Suppressor macrophage (primary cell): Measurements from ENCODE around the gene TFEB.

Experiments used
- DNase-seq, 4 experiments: peaks; one replicate each; pipeline ENCODE4 v3.0.0-alpha.2; 2020 to 2022

The TFEB gene

GRCh38 chr6:41722969-41723529 lies 12.4 kb downstream of the TFEB start:
- peak; percentile 30 to 64 (median 63) for DNase-seq

GRCh38 chr6:41721414-41721813 lies 14.0 kb downstream of the TFEB start:
- DNase-seq = no peak

DNA sequence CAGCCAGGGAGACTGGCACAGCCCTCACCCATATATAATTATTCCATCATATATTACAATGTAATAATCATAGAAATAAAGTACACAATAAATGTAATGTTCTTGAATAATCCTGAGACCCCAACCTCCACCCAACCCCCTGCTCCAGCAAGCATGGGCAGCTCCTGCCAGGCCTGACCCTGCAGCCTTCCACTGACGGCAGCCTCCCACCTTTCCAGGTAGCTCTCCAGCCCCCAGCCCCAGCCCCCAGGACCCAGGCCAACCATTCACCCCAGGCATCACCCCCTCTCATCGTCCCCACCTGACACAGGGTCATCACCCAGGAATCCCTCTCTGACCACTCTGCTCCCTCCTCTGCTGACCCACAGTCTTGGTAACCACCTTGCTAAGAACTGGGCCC lies 14.6 kb downstream of the TFEB start:
- DNase-seq = no peak

DNA sequence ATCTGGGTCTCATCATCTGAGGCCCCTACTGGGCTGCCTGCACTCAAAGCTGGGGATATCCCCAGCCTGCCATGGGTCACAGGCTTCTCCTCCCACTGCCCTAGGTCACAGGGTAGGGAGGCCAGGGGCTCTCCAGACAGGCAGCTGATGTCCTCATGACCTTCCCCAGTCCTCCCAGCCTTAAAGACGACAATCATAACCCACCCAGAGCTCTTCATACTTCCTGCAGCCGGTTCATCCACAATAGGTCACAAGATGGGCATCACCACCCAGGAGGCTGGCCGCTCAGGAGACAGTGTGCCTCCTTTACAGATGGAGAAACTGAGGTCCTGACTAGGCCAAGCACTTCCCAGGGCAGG lies 15.2 kb downstream of the TFEB start:
- DNase-seq = peak; percentile 81 to 94 (median 90)

DNA sequence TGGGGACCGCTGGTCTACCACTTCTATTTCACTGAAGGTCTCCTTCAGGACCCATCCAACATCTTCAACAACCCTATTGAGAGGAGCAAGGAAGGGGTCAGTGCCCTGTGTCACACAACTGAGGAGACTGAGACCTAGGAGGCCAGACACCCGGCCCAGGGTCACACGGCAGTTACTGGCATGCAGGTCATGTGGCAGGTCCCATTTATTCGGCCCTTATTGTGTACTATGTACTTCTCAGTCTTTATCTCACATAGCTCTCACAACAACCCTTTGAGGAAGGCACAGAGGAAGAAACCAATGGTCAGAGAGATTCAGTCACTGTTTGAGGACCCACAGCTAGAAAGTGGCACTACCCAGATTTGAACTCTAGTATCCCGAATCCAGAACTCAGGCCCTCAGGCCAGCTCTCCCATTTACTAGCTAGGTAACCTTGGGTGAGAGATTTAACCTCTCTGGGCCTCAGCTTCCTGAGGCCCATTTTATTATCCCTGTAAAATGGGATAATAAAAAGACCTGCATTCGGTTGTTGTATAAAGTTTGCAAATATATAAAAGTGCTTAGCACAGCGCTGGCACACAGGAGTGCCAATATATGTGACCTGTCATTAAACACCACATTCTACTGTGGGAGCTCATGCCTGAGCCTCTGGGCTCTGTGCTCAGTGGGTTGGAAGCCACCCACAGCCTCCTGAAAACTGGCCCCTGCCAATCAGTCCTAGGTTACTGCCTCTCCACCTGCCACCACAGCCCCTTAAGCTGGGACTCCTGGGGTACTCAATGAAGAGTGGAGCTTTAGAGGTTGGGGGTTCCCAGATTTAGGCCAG lies 15.8 kb downstream of the TFEB start:
- peak in 3 of 4 experiments; percentile 35 to 60 (median 46) for DNase-seq

- no peak for DNase-seq
Observed at GRCh38 chr6:41718828-41719227, 16.6 kb downstream of the TFEB start.

- DNase-seq = peak in 1 of 4 experiments; percentile 38
Observed at GRCh38 chr6:41717392-41717736, 18.0 kb downstream of the TFEB start.

- no peak for DNase-seq
Observed at GRCh38 chr6:41716516-41717391, 18.7 kb downstream of the TFEB start.

DNA sequence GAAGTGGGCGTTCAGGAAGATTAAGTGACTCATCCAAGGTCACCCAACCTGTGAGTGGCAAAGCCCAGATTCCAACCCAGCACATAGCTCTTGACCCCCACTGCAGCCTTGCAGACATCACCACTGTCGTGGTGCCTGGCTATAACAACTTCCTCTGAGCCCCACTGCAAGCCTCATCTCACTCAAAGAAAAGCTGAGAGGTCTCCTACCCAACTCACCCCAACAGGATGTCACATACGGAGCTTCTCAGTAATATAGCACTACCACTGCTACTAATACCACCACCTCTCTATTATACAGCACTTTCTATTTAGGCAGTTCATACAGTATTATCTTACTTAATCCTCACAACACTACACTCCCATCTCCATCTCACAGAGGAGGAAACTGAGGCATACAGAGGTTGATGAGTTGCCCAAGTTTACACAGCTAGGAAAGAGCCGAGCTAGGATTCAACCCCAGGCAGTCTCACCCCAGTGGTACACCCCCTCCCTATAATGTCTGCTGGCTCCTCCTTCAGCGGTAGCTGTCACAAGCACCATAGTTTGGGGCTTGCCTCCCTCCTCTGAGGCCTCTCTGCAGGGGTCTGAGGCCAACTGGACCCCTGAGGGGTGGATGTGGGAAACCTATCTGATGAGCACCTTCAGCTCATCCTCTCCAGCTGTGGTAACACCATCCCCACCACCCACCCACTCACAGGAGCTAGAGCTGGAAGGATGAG lies 19.5 kb downstream of the TFEB start:
- DNase-seq = no peak

DNA sequence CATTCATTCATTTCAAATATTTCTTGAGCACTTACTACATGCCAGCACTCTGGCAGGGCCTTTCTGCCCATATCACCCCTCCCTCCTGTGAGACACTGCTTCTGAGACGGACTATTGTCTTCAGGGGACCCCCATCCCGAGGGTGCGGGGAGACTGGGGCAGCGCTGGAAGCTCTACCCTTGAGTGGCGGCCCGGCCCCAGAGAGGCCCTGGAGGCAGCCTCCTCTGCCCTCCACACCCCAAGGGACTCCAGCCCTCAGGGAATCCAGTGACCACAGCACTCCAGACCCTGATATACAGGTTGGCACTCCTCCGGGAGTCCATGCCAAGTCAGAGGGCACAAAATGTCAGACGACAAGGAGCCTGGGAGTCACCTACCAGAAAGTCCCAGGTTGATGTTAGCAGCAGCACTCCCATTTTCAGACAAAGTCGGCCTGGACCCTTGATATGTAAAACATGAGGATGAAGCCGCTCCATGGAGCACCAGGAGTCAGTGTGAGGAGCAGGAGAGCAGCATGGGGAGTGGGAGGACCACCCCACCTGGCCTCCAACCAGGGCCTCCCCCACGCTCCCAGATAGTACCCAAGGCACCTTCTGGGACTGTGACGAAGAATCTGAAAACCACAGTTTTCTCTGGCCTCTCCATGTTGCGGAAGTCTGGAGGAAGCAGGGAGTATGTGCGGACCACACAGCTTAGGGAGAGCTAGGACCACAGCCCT lies 20.7 kb downstream of the TFEB start:
- no peak for DNase-seq

- DNase-seq = peak; percentile 56 to 79 (median 72)
Observed at GRCh38 chr6:41713650-41714291, 21.6 kb downstream of the TFEB start.

GRCh38 chr6:41713159-41713649 lies 22.2 kb downstream of the TFEB start:
- DNase-seq = peak in 2 of 4 experiments; percentile 33 to 51

DNA sequence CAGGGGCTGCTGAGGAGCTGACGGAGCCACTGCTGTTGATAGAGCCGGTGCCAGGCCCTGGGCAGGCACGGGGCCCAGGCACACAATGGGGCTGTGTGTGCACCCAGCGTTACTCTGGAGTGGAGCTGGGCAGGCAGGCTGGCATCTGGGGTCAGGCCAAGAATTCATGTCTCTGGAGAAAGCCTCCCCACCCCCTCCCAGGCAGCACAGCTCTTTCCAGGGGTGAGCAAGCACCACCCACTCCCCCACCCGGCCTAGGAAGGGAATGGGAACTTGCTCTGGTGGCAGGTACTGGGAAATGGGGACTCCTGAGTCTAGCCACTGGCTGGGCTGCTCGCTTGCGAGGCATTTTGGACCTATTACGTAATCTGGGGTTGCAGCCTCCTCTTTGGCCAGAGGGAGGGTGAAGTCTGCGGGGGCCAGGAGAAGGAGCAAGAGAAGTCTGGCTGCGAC lies 22.7 kb downstream of the TFEB start:
- DNase-seq = peak in 3 of 4 experiments; percentile 40 to 61 (median 47)

GRCh38 chr6:41711323-41712038 lies 23.9 kb downstream of the TFEB start:
- no peak for DNase-seq

- no peak for DNase-seq
Observed at GRCh38 chr6:41709375-41709774, 26.0 kb downstream of the TFEB start.

GRCh38 chr6:41708856-41709255 lies 26.6 kb downstream of the TFEB start:
- no peak for DNase-seq

GRCh38 chr6:41707565-41708200 lies 27.7 kb downstream of the TFEB start:
- peak; percentile 77 to 88 (median 86) for DNase-seq

DNA sequence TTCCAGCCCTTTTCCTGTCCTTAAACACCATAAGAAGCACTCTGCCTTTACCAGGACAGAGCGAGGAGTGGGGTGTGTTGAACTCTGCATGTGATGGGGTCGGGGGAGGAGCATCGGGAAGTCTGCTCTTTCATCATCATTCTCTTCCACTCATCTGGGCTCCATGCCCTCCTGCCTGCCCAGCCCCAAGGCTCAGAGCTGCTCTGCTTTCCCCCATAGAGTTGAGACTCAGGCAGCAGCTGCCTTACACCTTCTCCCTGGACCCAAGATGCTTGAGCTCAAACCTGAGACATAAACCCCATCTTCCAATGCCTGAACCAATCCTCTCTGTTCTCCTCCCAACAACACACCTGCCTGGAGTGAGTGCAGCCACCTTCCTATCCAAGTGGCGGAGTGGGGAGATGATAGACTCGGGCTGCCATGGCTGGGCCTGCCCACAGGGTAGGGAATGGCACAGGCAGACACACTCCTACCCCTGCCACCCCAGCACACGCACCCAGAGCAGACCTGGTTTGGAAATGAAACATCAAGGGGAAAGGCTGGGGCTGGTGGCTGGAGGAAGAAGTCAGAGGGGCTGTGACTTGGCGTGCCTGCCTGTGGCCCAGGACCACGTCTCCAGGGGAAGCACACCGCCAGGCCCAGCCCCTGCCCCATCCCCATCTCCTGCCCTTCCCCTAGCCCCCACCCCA lies 28.4 kb downstream of the TFEB start:
- peak; percentile 62 to 83 (median 76) for DNase-seq
